ENCODE results near the gene PJA1. TPM values are rescaled to one million over a fixed set of nuclear protein-coding genes. Genes with fewer than 3 reads are reported as not detected.

The PJA1 gene
- total RNA-seq, 2 experiments from 2014 or later, result 20.7 to 22.1 TPM

DNA sequence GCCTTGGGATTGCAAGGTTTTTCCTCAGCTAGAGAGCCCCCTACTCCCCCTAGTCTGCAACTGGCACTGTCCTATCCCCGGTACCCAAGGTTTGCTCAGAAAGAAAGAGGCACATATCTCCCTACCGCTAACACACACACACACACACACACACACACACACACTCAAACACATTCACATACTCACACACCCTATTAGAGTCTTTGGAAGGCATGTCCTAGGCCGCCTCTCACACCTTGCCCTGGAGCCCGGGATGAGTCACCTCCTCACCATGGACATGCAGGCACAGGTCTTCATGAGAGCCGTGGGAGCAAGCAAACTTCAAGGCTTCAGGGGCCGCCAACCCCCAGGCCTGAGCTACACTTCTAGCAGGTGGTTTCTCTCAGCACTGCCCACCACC lies 49.2 kb downstream of the PJA1 start:
- DNase-seq, result no peak
- intact Hi-C loops (cut with micrococcal nuclease), result no loop called here
- Mint-ChIP-seq H3K4me3 (no peak overlapping the region), H3K27ac (no peak overlapping the region), H3K4me1 (ENCODE audit: low read depth) (no peaks in the 10 kb centered on the region), H3K9me3 (no peaks in the 10 kb centered on the region), H3K27me3 (no peaks in the 10 kb centered on the region), H3K36me3 (no peaks in the 10 kb centered on the region)
- POLR2A ChIA-PET, result no interaction called here
- CTCF ChIA-PET, result no interaction called here

GRCh38 chrX:69113723-69114122 lies 51.5 kb downstream of the PJA1 start:
- Mint-ChIP-seq H3K4me3 (no peak overlapping the region), H3K36me3 (no peaks in the 10 kb centered on the region), H3K27me3 (no peaks in the 10 kb centered on the region), H3K27ac (no peak overlapping the region), H3K9me3 (no peaks in the 10 kb centered on the region), H3K4me1 (ENCODE audit: low read depth) (no peaks in the 10 kb centered on the region)
- CTCF ChIA-PET, result interaction anchor here (0.7 kb wide), 1 partner anchor 109 kb away, joined by 3 read pairs; no protein-coding TSS in a partner anchor
- intact Hi-C loops (cut with micrococcal nuclease), result no loop called here
- POLR2A ChIA-PET, result no interaction called here
- no peak for DNase-seq

All from activated CD4-positive, alpha-beta memory T cell treated with anti-CD3 and anti-CD28 coated beads for 36 hours (primary cell).